K562 (cell line): ENCODE results near the gene POLR2L. TPM values are rescaled to one million over a fixed set of nuclear protein-coding genes. Genes with fewer than 3 reads are reported as not detected.

Experiments used
- ATF1 ChIP-seq, 2 experiments: fragments of 450-650 bp in 1 of 2; IDR thresholded peaks; 2 replicates each; pipeline ENCODE4 v1.6.1; 2016; ENCODE audit warnings: missing compliant biosample characterization in 1 of 2, missing genetic modification characterization in 1 of 2
- CBFB ChIP-seq: sonication (generic); formaldehyde crosslinking; IDR thresholded peaks from 2 replicates; pipeline ENCODE4 v1.4.0; 2020; ENCODE audit warnings: mild to moderate bottlenecking, missing genetic modification reagents
- CHD1 ChIP-seq: fragments of 200-600 bp; sonication (generic); IDR thresholded peaks from one replicate; pipeline ENCODE4 v1.6.1; 2012; ENCODE audit warnings: mild to moderate bottlenecking, moderate library complexity, low read length, inconsistent platforms
- E2F8 ChIP-seq: fragments of 450-650 bp; IDR thresholded peaks from 2 replicates; pipeline ENCODE4 v1.7.1; 2018; ENCODE audit warnings: mild to moderate bottlenecking, low read depth; ENCODE audit not compliant: partially characterized antibody
- EGR1 ChIP-seq: fragments of 450-650 bp; conservative IDR thresholded peaks from 2 replicates; pipeline ENCODE4 v1.6.1; 2017; ENCODE audit warnings: mild to moderate bottlenecking
- EP400 ChIP-seq: fragments of 450-650 bp; IDR thresholded peaks from 2 replicates; pipeline ENCODE4 v1.6.1; 2017; ENCODE audit warnings: antibody characterized with exemption, mild to moderate bottlenecking, moderate library complexity
- ERF ChIP-seq: fragments of 450-650 bp; formaldehyde crosslinking; IDR thresholded peaks from 2 replicates; pipeline ENCODE4 v1.4.0; 2020; ENCODE audit warnings: mild to moderate bottlenecking, mixed read lengths
- ETV5 ChIP-seq: sonication (generic); formaldehyde crosslinking; IDR thresholded peaks from 2 replicates; pipeline ENCODE4 v1.4.0; 2020; ENCODE audit warnings: low read depth, mild to moderate bottlenecking, missing genetic modification reagents
- FIP1L1 ChIP-seq: fragments of 200-400 bp; formaldehyde crosslinking; IDR thresholded peaks from 2 replicates; pipeline ENCODE4 v1.6.1; 2018; ENCODE audit warnings: mild to moderate bottlenecking, low read depth, low read length; ENCODE audit not compliant: poor library complexity, severe bottlenecking
- FOXM1 ChIP-seq, 2 experiments: fragments of 450-650 bp in 1 of 2; sonication (generic) in 1 of 2; formaldehyde crosslinking in 1 of 2; IDR thresholded peaks; 2 replicates each; pipeline versions ENCODE4 v1.6.1 to v1.9.0; 2017 to 2022; ENCODE audit warnings: low read depth in 2 of 2, mild to moderate bottlenecking in 2 of 2, missing genetic modification reagents in 1 of 2, moderate library complexity in 1 of 2
- GTF2F1 ChIP-seq: IDR thresholded peaks from 2 replicates; pipeline ENCODE4 v1.6.1; 2011; ENCODE audit warnings: low read depth, low read length, improper control_type of control experiment
- KDM5B ChIP-seq: fragments of 200-600 bp; sonication (generic); IDR thresholded peaks from 2 replicates; pipeline ENCODE4 v1.6.1; 2012; ENCODE audit warnings: low read depth, mild to moderate bottlenecking, moderate library complexity, low read length, control low read depth, inconsistent platforms; ENCODE audit not compliant: insufficient replicate concordance
- KLF1 ChIP-seq: fragments of 450-650 bp; IDR thresholded peaks from 2 replicates; pipeline ENCODE4 v1.6.1; 2016; ENCODE audit warnings: missing genetic modification characterization, missing compliant biosample characterization
- MYC ChIP-seq, 2 experiments: fragments of 250-450 bp in 1 of 2; sonication (Bioruptor Pico) in 1 of 2; IDR thresholded peaks; 2 replicates each; pipeline versions ENCODE4 v1.5.1 to v1.6.1; 2012 to 2021; ENCODE audit warnings: low read depth in 2 of 2, borderline replicate concordance in 1 of 2, improper control_type of control experiment in 1 of 2, low read length in 1 of 2, mild to moderate bottlenecking in 1 of 2, moderate library complexity in 1 of 2
- NELFE ChIP-seq: IDR thresholded peaks from 2 replicates; pipeline ENCODE4 v1.6.1; 2011; ENCODE audit warnings: mild to moderate bottlenecking; ENCODE audit not compliant: insufficient read depth, insufficient read length
- NFIC ChIP-seq: fragments of 450-650 bp; IDR thresholded peaks from 2 replicates; pipeline ENCODE4 v1.6.1; 2017; ENCODE audit warnings: mild to moderate bottlenecking, inconsistent platforms
- PHB ChIP-seq: fragments of 250-450 bp; sonication (Bioruptor Pico); IDR thresholded peaks from 2 replicates; pipeline ENCODE4 v1.5.0; 2021
- PML ChIP-seq: IDR thresholded peaks from 2 replicates; pipeline ENCODE4 v1.6.1; 2012; ENCODE audit warnings: low read length, inconsistent platforms
- RB1 ChIP-seq: fragments of 450-650 bp; IDR thresholded peaks from 2 replicates; pipeline ENCODE4 v1.6.1; 2017; ENCODE audit warnings: low read depth, mild to moderate bottlenecking
- RBM34 ChIP-seq: fragments of 200-400 bp; formaldehyde crosslinking; IDR thresholded peaks from 2 replicates; pipeline ENCODE4 v1.6.1; 2018; ENCODE audit warnings: low read length, borderline replicate concordance; ENCODE audit not compliant: insufficient read depth
- WHSC1 ChIP-seq: IDR thresholded peaks from one replicate; pipeline ENCODE4 v1.6.1; 2012; ENCODE audit warnings: low read length, control low read depth, inconsistent platforms
- ZFP36 ChIP-seq: fragments of 150-350 bp; IDR thresholded peaks from 2 replicates; pipeline ENCODE4 v1.6.1; 2018; ENCODE audit warnings: low read length, low read depth; ENCODE audit not compliant: partially characterized antibody
- ZNF134 ChIP-seq: fragments of 250-450 bp; sonication (Bioruptor Pico); conservative IDR thresholded peaks from 2 replicates; pipeline ENCODE4 v1.4.0; 2020
- polyA plus RNA-seq, 8 experiments: library from polyadenylated mRNA; depleted of rRNA in 4 of 8; stranded (reverse) in 5 of 8; unstranded in 3 of 8; fragments of >200 nt; fragmentation: Nextera tagmentation in 2 of 8; fragmentation: Illumina TruSeq in 1 of 8; extraction: Ambion mirVana in 2 of 8; extraction: Trizol in 1 of 8; gene quantifications; 2 replicates each; pipeline versions ENCODE4 v1.2.1 to v1.2.3, GENCODE V29; 2011 to 2014; ENCODE audit warnings: inconsistent platforms in 1 of 8, missing spikeins in 1 of 8
- total RNA-seq, 7 experiments: library from RNA; depleted of rRNA in 6 of 7; stranded (reverse); fragments of >200 nt in 6 of 7; fragmentation: Illumina TruSeq in 2 of 7; extraction: Trizol in 2 of 7; gene quantifications; 2 replicates each; pipeline versions ENCODE4 v1.2.1 to v1.2.3, GENCODE V29; 2011 to 2021; ENCODE audit warnings: low replicate concordance in 1 of 7
- TF ChIP-seq, protein P1 (sequence below), 2 experiments: fragments of 450-650 bp; conservative IDR thresholded peaks; 2 replicates each; pipeline ENCODE4 v1.6.1; 2017; ENCODE audit warnings: mild to moderate bottlenecking in 2 of 2, moderate library complexity in 2 of 2

The POLR2L gene
- total and polyA plus RNA-seq, 9 of the 15 experiments (the other 6 are each of a cell fraction or from before 2014, with no cell fraction given) = 38.3 to 688 (median 108) TPM

DNA sequence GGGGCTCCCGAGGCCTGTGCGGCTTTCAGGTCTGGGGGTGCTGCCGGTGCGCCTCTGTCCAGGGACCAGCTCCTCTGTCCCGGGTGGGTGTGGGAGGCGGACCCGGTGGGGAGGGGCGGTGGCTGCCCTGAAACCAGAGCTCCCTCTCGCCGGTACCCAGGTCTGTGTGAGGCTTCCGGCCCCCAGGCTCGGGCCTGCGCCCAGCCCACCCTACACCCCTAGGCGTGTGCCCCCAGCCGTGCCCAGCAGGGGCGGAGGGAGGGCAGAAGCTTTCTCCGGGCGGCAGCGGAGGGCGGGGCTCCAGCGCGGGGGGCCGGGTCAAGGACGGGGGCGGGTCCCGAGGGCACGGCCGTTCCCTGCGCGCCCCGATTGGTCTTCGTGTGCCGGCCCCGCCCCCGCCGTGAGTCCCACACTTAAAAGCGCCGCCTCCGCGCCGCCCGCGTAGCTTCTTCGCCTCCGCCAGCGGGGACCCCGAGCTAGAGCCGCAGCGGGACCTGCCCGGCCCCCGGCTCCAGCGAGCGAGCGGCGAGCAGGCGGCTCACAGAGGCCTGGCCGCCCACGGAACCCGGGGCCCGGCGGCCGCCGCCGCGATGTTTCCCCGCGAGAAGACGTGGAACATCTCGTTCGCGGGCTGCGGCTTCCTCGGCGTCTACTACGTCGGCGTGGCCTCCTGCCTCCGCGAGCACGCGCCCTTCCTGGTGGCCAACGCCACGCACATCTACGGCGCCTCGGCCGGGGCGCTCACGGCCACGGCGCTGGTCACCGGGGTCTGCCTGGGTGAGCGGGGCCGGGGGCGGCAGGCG, 23.0 kb downstream of the POLR2L start (continued):
- TF ChIP-seq ETV5 (no peak), PHB (no peak), FIP1L1 (peak; percentile 88), FOXM1 (IDR thresholded peaks at IDR 0.05; ENCODE audit: low read depth) (no peak), FOXM1 (CRISPR knock-in tag; IDR thresholded peaks at IDR 0.05; ENCODE audit: low read depth) (no peak), NELFE (peak; percentile 43), ZNF134 (no peak), KDM5B (peak; percentile 92), RBM34 (no peak), KLF1 (tag) (0 out of 2 replicates have a peak, but pooled peaks have one; percentile 40), EGR1 (peak; percentile 87), EP400 (peak; percentile 26; the same call in 1 of the 2 replicates), PML (peak; percentile 47; the same call in 1 of the 2 replicates), E2F8 (no peak), GTF2F1 (peak; percentile 43; the same call in 1 of the 2 replicates), WHSC1 (no peak), ATF1 (CRISPR knock-in tag; IDR thresholded peaks at IDR 0.05) (no peak), ATF1 (tag; IDR thresholded peaks at IDR 0.05) (peak; percentile 59), CBFB (CRISPR knock-in tag) (no peak), NFIC (peak; percentile 15; the same call in 1 of the 2 replicates), ERF (CRISPR knock-in tag) (0 out of 2 replicates have a peak, but pooled peaks have one; percentile 44), RB1 (peak; percentile 91), MYC (IDR thresholded peaks at IDR 0.05; ENCODE audit: low read depth, low read length) (peak; percentile 70; the same call in 1 of the 2 replicates), MYC (CRISPR knock-in tag; IDR thresholded peaks at IDR 0.05; ENCODE audit: borderline replicate concordance, low read depth) (no peak), CHD1 (peak; percentile 97), ZFP36 (peak; percentile 24)
- TF ChIP-seq, protein P1, sequence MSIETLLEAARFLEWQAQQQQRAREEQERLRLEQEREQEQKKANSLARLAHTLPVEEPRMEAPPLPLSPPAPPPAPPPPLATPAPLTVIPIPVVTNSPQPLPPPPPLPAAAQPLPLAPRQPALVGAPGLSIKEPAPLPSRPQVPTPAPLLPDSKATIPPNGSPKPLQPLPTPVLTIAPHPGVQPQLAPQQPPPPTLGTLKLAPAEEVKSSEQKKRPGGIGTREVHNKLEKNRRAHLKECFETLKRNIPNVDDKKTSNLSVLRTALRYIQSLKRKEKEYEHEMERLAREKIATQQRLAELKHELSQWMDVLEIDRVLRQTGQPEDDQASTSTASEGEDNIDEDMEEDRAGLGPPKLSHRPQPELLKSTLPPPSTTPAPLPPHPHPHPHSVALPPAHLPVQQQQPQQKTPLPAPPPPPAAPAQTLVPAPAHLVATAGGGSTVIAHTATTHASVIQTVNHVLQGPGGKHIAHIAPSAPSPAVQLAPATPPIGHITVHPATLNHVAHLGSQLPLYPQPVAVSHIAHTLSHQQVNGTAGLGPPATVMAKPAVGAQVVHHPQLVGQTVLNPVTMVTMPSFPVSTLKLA (conservative IDR thresholded peaks at IDR 0.05) = peak in 1 of 2 experiments; percentile 55; a peak in 2 of 4 replicates
